HG03342 (cell line): ENCODE results near the gene NOC4L.
A peak's percentile ranks its signal among the peaks of the same experiment; 100 is the strongest.
"Not testable (repeated sequence)": the region's sequence is repeated elsewhere in the genome, so short reads cannot be mapped to it uniquely, and the experiment has no call there.

ENCODE experiments used
- ATAC-seq: cut with Tn5 transposase; IDR thresholded peaks from one replicate; pipeline ENCODE4 v1.9.1; 2021; ENCODE audit warnings: mild to moderate bottlenecking, moderate library complexity; ENCODE audit not compliant: unreplicated experiment

NOC4L gene

GRCh38 chr12:132144115-132144809 lies at the start of gene NOC4L, which contains the start of gene DDX51:
NOC4L (plus strand) TSS chr12:132144457; CDS start chr12:132144489, 32 bp downstream.
DDX51 (minus strand) TSS chr12:132144319; CDS start chr12:132144296, 23 bp downstream.
- peak; percentile 80 for ATAC-seq

- ATAC-seq: no peak
Measured at GRCh38 chr12:132095520-132096409, 48.5 kb upstream of the NOC4L start.

DNA sequence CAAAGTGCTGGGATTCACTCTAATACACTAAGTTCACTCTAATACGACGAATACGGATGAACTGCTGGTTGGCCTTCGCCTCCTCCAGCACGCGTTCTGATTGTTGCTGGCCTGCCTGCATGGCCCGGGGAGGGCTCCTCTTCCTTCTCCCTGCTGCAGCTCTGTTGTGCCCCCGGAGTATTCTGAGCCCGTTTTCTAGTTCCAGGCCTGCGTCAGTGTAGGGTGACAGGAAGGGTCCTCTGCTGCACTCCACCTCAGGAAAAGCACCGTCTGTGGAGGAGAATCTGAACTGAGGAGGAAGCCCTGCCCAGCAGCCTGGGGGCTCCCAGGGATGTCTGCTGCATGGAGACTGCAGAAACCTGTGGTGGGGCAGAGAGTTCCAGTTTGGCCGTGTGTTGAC lies 44.5 kb upstream of the NOC4L start:
- ATAC-seq: no peak

DNA sequence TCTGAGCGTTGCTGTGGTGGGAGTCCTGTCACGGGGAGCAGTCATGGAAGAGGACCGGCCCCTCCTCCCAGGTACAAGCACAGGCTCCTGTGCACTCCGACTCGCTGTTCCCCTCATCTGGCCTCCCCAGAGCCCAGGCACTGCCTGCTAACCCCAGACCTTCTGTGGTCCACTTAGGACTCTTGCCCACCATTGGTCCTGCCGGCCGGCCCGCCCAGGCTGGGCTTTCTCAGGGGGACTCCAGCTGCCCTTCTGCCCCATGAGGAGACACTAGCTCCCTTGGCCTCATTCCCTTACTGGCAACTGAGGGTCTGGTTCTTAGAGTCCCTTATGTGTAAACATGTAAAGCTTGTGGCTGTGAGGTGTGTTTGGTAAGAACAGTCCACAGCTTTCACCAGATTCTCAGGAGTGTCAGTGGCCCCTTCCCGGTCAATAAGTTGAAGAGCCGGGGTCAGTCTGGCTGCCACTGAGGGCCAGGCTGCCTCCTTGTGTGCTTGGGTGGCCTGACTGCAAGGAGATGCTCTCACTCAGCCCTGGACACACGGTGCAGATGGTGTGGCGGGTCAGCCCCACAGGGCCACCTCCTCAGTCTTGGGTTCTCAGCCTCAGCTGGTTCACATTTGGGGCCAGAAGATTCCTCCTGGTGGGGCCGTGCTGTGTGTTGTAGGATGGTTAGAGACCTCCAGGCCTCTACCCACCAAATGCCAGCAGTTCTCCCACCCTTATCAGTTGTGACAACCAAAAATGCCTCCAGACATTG lies 43.8 kb upstream of the NOC4L start:
- no peak for ATAC-seq

DNA sequence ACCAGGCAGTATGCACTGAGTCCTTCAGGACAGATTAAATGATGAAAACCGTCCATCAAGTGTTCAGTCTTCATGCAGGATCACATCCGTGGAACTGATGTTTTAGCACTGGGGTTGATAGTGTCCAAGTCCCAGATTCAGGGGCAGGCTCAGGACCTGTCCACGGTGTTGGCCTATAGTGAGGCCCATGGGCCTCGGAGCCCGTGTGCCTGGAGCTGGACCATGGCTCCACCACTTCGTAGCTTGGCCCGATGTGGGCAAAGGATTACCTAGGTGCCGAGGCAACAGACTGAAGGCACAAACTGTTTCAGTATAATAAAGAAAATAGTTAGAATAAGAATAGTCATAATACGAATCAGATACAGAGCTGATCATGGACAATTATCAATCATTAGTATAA lies 42.0 kb upstream of the NOC4L start:
- ATAC-seq: no peak

- ATAC-seq: not testable (repeated sequence)
Measured at GRCh38 chr12:132103072-132103471, 41.2 kb upstream of the NOC4L start.

GRCh38 chr12:132103542-132104308 lies 40.5 kb upstream of the NOC4L start:
- ATAC-seq: no peak

GRCh38 chr12:132105467-132105866 lies 38.8 kb upstream of the NOC4L start:
- ATAC-seq: no peak

GRCh38 chr12:132106921-132107320 lies 37.3 kb upstream of the NOC4L start:
- ATAC-seq: no peak

DNA sequence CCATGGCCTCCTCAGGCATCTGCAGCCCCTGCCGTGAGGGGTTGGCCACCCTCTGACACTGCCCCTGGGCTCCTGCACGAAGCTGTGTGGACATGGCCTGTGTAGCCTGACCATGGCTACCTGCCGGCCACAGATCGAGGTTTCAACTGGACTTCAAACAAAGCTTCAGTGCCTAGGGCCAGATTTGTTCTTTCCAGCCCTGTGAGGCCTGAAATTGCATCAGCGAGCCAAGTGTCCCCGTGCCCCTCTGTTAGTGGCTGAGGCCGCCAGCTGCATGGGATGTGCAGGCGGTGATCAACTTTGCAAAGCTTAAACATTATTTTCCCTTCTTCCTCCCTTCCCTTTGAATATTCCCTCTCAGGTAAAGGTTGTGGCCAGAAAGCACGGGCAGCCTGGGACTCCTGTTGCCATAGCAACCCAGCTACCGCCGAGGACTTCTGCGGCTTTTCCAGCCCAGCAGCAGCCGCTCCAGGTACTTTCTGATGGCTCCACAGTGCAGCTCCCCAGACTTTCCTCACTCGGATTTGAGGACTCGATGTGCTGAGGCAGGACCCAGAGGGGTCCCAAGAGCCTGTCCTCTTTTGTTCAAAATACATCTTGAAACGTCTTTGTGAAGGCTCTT lies 35.9 kb upstream of the NOC4L start:
- no peak for ATAC-seq

- ATAC-seq: no peak
Measured at GRCh38 chr12:132109741-132110140, 34.5 kb upstream of the NOC4L start.

GRCh38 chr12:132110677-132111076 lies 33.6 kb upstream of the NOC4L start:
- no peak for ATAC-seq

GRCh38 chr12:132111654-132112304 lies 32.5 kb upstream of the NOC4L start:
- ATAC-seq: no peak

GRCh38 chr12:132114667-132115066 lies 29.6 kb upstream of the NOC4L start:
- no peak for ATAC-seq

GRCh38 chr12:132115500-132115899 lies 28.8 kb upstream of the NOC4L start:
- no peak for ATAC-seq

DNA sequence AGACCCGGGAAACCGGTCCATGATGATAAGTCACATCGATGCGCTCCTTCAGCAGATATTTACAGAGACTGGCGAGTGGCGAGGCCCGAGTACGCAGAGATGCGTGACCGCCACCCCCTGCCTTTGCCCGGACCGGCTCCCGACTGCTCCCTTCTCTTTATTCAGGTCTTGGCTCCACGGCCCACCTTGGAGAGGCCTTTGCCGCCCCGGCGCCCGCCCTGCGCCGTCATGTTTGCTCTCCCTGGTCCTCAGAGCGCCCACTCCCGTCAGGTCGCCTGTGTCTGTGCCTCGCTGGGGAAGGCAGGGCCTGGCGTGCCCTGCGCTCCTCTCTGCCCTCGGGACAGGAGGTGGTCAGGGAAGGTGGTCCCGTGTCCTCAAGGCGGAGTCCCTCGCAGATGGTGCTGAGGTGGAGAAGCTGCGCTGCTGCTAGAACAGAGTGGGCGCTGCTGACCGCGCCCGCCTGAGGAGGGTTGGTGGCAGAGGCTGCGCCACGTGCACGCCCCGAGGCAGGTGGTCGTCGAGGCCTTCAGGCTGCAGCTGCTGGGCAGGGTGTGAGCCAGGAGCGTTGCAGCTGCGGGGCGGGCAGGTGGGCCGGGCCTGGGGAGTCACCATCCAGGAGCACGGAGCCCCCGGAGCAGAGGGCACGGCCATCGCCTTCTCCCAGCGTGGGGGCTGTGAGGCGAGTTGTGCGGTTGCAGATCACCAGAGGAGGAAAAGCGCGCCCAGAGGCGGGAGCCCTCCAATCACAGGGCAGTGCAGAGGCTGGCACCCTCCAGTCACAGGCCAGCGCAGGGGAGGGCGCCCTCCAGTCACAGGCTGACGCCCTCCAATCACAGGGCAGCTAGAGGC lies 27.3 kb upstream of the NOC4L start:
- ATAC-seq: no peak

DNA sequence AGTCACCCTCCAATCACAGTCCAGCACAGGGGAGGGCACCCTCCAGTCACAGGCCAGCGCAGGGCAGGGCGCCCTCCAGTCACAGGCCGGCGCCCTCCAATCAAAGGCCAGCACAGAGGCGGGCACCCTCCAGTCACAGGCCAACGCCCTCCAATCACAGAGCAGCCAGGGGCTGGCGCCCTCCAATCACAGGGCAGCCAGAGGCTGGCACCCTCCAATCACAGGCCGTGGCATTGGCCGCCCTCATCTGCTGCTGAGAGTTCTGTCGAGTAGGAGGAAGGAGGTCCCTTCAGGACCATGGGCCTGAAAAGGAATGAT lies 26.7 kb upstream of the NOC4L start:
- ATAC-seq: no peak

- no peak for ATAC-seq
Measured at GRCh38 chr12:132118876-132119275, 25.4 kb upstream of the NOC4L start.

DNA sequence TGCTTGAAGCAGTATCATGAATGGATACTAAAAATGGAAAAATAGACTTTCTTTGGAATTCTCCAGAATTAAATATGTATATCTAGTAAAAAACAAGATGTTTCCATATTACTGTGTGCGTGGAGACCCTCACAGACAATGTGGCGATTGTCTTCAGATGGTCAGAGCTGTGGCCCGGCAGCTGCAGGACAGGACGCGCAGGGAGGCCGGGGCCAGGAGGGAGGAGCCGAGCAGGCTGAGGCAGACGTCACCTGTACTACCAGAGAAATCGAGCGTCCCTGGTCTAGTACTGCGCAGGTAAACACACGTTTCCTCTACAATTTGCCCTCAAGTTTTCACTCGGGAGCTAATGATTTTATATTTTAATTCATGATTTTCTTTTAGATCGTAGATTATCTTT lies 23.0 kb upstream of the NOC4L start:
- ATAC-seq: no peak
